Anterior cingulate cortex (tissue), 58 donors: Measurements from ENCODE around the gene FKBP8.
A peak's percentile ranks its signal among the peaks of the same experiment; 100 is the strongest.
"Not testable (repeated sequence)": the region's sequence is repeated elsewhere in the genome, so short reads cannot be mapped to it uniquely, and the experiment has no call there.

Source experiments
- DNase-seq, 58 donors: peaks; one replicate each; lab custom pipeline; 2025; lab: John Stamatoyannopoulos, UW

The FKBP8 gene

GRCh38 chr19:18523841-18524240 lies 19.5 kb downstream of the FKBP8 start:
- no peak for DNase-seq

- DNase-seq: not testable (repeated sequence)
These were observed 20.4 kb downstream of the FKBP8 start for GRCh38 chr19:18522862-18523440.

- peak; percentile 90 to 100 (median 100) for DNase-seq
These were observed 21.1 kb downstream of the FKBP8 start for GRCh38 chr19:18522124-18522861.

DNA sequence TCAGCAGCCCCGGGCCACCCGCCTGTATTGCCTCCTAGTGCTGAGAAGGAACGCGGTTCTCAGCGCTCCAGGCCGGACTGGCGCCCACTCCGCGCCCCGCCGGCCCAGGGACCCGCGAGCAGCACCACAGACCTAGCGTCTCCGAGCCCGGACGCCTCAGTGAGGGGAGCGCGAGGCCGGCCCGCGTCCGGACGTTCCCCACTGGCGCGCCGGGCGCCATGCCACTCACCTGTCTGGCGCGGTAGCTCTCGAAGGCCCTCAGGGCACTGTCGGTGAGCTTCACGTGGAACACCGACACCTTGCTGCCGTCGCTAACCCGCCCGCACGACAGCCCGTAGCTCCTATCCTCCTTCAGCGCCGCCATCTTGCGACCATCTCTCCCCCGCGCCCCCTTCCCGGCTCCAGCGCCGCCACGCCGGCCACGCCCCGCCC lies 21.7 kb downstream of the FKBP8 start, which contains the start of gene ELL:
TSS of gene ELL (minus strand) at position 379 of the 432 bp plus-strand sequence. CDS start at position 364, 15 bp downstream.
- peak in 1 of 58 donors; percentile 53 for DNase-seq

GRCh38 chr19:18520848-18521691 lies 22.3 kb downstream of the FKBP8 start:
- DNase-seq: peak in 4 of 58 donors; percentile 22 to 41 (median 32)

GRCh38 chr19:18519962-18520847 lies 23.2 kb downstream of the FKBP8 start:
- peak in 19 of 58 donors; percentile 4 to 42 (median 22) for DNase-seq

- no peak for DNase-seq
These were observed 24.7 kb downstream of the FKBP8 start for GRCh38 chr19:18518639-18519038.

GRCh38 chr19:18517606-18518005 lies 25.8 kb downstream of the FKBP8 start:
- no peak for DNase-seq

DNA sequence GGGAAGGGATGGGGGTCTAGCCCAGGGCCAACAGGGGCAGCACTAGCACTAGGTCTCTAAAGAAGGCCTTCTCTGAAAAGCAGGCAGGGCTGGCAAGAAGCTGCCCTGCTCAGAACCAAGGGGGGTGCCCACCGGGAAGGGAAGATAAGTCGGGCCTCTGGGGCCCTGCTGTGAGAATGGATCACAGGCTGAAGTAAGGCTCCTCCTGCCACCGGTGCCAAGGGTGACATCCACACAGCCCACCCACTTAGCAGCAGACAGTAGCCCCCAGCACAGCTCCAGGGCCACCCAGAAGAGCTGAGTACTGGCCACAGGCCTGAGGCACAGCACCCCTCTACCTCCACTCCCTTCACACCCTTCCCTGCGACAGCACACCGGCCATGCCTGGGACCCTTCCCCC lies 27.4 kb downstream of the FKBP8 start:
- no peak for DNase-seq

DNA sequence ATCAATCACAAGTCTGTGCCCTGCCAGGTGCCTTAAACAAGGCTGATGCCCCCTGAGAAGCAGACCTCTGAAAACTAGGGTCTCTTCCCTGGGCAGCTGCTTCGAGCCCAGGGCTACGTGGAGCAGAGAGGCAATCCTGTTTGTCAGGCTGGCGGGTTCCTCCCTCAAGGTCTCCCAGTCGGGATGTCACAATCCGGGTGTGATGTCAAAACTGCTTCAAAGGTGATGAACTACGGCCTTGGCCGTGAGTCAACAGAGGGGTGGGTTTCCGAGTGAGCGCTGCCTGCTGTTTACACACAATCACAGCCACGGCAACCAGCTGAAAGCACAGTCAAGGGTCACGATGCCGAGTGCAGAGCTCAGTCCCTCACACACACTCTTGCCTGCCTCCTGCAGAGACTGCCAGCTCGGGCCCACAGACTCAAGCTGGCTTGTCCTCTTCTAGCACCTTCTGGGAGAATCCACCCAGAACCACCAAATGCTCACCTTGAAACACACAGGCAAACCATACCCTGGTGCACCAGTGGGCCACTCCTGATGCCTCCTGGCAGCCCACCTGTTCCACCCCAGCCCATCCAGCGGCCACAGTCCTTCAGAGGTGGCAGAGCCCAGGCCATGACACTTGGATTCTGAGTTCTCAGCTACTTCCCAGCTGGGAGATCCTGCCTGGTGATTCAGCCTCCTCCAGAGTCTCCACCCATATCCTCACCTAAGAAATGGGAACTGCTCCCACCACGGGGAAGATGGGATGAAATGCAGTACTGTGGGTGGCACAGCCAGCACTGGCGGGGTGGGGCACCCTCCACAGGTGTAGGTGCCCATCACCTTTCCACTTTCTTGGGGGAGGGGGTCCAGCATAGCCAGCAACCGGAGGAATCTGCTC lies 28.3 kb downstream of the FKBP8 start:
- no peak for DNase-seq

- no peak for DNase-seq
These were observed 29.5 kb downstream of the FKBP8 start for GRCh38 chr19:18513868-18514267.

- no peak for DNase-seq
These were observed 33.2 kb downstream of the FKBP8 start for GRCh38 chr19:18510216-18510615.

DNA sequence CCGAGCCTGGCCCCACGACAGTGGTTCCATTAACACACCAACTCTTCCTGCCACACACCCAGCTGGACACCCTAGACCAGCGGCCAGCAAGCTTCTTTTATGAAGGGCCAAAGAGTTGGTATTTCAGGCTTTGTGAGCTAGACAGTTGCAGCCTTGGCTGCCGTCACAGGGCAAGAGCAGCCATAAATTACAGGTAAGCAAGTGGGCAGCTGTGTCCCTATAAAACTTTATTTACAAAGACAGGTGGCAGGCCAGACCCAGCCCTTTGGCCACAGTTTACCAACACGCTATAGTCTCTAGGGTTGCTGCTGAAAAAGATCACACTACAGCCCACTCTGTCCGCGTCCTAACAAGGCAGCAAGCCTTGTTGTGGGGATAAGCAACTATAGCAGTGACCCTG lies 34.8 kb downstream of the FKBP8 start:
- DNase-seq: no peak

DNA sequence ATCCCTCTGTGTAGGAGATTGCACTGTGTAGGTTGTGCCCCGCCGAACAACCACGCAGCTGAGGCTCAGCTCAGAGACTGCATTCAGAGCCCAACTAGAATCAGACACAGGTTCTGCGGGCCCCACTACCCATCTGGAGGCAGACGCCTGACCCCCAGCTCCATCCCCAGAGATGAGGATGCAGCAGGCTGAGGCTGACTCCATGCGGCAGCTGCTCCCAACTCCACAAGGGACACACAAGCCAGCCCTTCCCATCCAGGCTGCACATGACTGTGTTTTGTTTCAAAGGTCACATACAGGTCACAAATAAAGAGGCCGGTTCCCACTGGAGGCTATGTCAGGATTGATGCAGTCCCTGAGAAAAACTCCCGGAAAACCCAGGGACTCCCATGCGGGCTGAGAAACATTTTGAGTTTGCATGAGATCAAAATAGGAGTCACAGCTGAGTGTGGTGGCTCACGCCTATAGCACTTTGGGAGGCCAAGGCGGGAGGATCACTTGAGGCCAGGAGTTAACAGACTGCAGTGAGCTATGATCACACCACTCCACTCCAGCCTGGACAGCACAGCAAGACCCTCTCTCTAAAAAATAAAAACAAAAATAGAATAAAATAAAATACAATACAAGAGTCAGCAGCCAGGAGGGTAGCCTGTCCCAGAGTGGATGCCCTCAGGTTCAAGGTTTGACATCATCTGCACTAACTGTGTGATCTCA lies 35.5 kb downstream of the FKBP8 start:
- peak in 2 of 58 donors; percentile 7 to 23 for DNase-seq

- peak in 27 of 58 donors; percentile 7 to 80 (median 42) for DNase-seq
These were observed 36.2 kb downstream of the FKBP8 start for GRCh38 chr19:18507021-18507726.

DNA sequence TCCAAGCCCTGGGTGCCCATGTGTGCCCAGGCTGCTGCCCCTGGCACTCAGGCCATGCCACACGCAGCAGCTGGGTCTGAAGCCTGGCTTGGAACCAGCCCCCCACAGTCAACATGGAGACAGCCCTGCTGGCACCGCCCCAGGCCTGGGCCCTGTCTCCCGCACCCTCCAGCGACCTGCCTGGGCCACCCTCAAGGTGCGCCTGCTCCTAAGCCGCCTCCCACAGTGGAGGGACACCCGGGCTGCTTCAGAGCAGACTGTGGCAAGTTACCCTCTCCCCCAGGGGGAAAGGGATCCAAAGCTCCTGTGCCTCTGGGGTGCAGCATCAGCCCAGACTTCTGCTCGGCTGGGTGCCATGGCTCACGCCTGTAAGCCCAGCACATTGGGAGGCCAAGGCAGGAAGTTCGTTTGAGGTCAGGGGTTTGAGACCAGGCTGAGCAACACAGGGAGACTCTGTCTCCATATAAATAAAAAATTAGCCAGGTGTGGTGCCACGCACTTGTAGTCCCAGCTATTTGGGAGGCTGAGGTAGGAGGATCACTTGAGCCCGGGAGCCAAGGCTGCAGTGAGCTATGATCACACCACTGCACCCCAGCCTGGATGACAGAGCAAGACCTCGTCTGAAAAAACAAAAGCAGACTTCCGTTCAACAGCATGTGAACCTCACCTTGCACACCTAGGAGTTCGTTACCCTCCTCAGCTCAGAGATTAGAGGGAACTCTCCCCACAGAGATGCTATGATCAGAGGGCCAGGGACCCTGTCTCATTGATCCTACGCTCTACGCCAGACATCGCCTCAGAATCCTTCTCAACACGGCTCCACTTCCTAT lies 37.1 kb downstream of the FKBP8 start:
- no peak for DNase-seq
